GDM1 (cell line): Measurements from ENCODE around the gene MTRR.

Experiments
- DNase-seq: peaks from one replicate; lab custom pipeline; 2025; lab: John Stamatoyannopoulos, UW

MTRR gene

GRCh38 chr5:7857361-7857760, 11.6 kb upstream of the MTRR start:
- DNase-seq = no peak

- no peak for DNase-seq
Measured at GRCh38 chr5:7857926-7858632, 10.9 kb upstream of the MTRR start.

- no peak for DNase-seq
Measured at GRCh38 chr5:7866196-7866595, 2.8 kb upstream of the MTRR start.

- no peak for DNase-seq
Measured at GRCh38 chr5:7867260-7867659, 1.7 kb upstream of the MTRR start.

GRCh38 chr5:7868427-7868772, 548 bp upstream of the MTRR start:
- no peak for DNase-seq

GRCh38 chr5:7869474-7870136, 657 bp downstream of the MTRR start:
- no peak for DNase-seq

- DNase-seq = no peak
Measured at GRCh38 chr5:7871653-7872052, 2.7 kb downstream of the MTRR start.

GRCh38 chr5:7872517-7873130, 3.7 kb downstream of the MTRR start:
- no peak for DNase-seq

GRCh38 chr5:7873216-7873615, 4.3 kb downstream of the MTRR start:
- no peak for DNase-seq

- no peak for DNase-seq
Measured at GRCh38 chr5:7874639-7875038, 5.7 kb downstream of the MTRR start.

- DNase-seq = no peak
Measured at GRCh38 chr5:7875151-7875550, 6.2 kb downstream of the MTRR start.

GRCh38 chr5:7876867-7877266, 7.9 kb downstream of the MTRR start:
- no peak for DNase-seq

- no peak for DNase-seq
Measured at GRCh38 chr5:7877851-7878250, 8.9 kb downstream of the MTRR start.

- DNase-seq = no peak
Measured at GRCh38 chr5:7878381-7878873, 9.5 kb downstream of the MTRR start.

GRCh38 chr5:7881091-7881490, 12.1 kb downstream of the MTRR start:
- no peak for DNase-seq

GRCh38 chr5:7881816-7882215, 12.9 kb downstream of the MTRR start:
- DNase-seq = no peak

GRCh38 chr5:7882926-7883325, 14.0 kb downstream of the MTRR start:
- no peak for DNase-seq

GRCh38 chr5:7884491-7885267, 15.7 kb downstream of the MTRR start:
- DNase-seq = no peak

- no peak for DNase-seq
Measured at GRCh38 chr5:7886849-7887475, 18.0 kb downstream of the MTRR start.

GRCh38 chr5:7888901-7889300, 20.0 kb downstream of the MTRR start:
- no peak for DNase-seq

- DNase-seq = no peak
Measured at GRCh38 chr5:7894439-7894838, 25.5 kb downstream of the MTRR start.

GRCh38 chr5:7894860-7895259, 25.9 kb downstream of the MTRR start:
- no peak for DNase-seq
